AG20443 (cell line): ENCODE measurements around the gene CALD1.

ENCODE experiments used
- DNase-seq: peaks from one replicate; pipeline ENCODE4 v3.0.0; 2012; ENCODE audit warnings: low spot score, mixed read lengths

The CALD1 gene

DNA sequence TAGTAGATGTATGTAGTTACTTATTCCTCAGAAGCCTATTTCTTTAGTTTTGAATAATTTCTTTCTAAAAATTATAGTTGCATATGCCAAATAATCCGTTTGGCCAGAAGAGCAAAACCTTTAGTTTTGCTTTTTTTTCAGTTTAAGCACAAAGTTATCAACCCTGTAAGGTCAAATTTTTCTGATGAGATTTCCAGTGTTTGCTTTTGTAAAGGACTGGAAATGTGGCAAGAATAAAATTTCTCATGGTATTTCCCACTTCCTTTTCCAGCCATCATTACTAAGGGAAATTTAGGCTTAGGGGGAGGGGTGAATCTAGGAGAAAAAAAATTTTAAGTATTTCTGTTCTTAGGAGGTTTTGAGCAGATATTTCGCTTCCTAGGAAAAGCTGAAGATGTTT, 7.6 kb downstream of the CALD1 start:
- no peak for DNase-seq

DNA sequence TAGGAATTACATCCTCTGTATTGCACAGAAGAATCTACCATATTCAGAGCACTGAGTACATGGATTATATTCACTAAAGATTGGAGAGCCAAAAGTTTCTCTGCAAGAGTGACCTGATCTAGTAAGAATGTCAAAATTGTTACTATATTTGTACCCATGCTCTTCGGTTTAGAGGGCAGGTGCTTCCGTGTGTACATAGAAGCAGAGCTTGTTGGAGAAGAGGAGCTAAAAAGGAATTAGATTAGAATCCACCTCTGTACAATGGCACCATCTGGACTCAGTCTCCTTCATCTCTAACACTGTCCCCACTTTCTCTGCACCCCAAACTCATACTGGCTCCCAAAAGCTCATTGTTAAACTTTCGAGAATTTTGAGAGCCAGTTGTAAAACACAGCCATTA, 8.3 kb downstream of the CALD1 start:
- no peak for DNase-seq

DNA sequence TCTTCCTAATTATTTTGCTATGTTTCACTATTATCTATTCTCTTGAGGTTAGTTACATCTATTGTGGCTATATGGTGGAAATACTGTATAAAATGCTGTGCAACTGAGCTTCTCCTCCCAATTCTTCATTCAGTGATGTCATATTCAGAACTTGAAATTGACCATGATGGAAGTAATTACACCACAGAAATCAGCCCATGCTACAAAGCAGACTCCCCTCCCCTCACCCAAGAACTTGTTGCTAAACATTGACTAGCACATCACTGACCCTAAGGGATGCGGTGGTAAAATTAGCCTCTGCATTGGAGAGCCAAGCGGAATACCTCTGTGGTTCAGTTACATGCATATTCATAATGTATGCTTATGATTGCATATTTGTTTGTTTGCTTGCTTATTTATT, 8.8 kb downstream of the CALD1 start:
- DNase-seq = no peak

DNA sequence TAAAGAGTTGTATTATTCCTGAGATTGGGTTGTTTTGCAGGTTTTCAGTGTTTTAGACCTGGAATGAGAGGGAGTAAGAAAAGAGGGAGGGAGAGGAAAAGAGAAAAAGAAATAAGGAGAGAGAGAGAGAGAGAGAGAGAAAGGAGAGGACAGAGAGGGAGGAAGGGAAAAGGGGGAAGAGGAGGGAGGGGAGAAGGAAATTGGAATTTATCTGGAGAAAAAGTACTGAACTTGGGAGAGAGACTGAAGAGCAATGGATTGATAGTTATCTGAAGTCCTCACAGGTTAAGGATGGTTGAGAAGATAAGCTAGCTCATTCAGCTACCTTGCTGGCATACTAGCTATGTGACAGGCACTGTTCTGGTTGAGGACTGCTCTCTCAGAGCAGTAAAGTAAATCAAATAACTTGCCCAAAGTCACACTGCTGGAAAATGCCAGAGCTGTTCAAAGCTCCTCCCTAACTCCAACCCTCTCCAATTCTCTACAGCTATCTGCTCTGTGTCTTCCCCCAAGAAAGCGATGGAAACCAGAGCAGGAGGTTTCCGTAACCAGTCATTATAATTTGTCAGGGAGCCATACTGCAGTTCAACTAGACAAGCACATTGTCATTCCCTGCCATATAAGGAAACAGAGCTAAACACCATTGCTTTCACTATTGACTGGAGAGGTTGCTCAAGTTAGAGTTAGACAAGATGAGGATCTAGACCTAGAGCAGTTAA, 10.7 kb downstream of the CALD1 start:
- peak; percentile 42 for DNase-seq

DNA sequence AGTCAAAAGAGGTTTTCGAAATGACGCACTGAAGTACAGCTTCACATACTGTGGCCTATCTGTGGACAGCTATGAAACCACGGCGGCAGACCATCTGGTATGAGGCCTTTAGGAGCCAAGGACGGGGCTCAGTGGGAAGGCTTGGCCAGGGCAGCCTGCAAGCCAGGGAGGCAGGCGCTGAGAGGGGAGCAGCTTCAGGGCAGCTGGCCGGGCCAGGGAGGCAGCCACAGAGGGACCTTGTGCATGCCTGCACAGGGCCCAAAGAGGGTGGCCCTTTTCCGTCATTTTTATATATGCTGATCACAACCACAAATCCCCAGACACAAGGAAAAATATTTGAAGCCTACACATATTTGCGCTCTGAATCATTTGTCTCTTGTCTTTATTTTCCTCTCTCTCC, 13.5 kb downstream of the CALD1 start:
- DNase-seq = no peak

DNA sequence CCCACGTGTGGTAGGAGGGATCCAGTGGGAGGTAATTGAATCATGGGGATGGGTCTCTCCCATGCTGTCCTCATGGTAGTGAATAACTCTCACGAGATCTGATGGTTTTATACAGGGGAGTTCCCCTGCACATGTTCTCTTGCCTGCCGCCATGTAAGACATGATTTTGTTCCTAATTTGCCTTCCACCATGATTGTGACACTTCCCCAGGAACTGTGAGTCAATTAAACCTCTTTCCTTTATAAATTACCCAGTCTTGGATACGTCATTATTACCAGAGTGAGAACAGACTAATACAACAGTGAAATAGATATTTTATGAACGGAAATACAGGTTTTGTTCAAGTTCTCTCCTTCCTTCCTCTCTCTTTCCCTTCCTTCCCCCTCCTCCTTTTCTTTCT, 15.8 kb downstream of the CALD1 start:
- DNase-seq = no peak

DNA sequence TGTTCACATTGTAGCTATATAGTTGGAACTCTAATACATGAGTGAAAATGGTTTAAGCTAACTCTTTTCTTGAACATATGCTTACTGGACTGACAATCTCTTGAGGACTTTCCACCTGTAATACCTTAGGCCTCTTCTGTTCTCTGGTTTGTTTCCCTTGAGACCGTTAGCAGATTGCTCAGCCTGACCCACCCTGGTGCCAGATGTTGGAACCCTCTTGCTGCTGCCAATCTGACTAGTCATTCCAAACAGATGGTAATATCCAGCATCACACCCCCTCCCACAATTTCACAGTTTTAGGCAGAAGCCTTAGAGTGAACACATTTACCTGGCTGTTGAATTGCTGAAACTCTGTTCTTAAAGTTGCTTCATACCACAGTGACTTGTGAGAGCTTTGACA, 18.7 kb downstream of the CALD1 start:
- DNase-seq = no peak

DNA sequence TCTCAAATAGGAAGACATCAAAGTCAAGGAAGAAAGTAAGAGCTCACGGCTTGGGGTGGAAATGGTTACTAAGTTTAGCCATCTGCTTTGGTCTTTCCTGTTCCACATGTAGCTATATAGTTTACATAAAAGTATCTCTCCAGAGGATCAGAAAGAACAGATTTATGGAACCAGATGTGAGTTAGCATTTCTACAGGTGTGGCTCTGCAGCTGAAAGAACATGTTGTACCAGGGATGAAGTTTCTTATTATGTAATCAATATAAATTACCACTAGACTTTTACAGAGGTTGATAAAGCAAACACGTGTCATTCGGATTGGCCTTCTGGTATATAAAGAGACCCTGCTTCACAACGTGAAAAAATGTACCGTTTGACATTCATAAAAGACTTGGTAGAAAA, 19.9 kb downstream of the CALD1 start:
- DNase-seq = no peak

DNA sequence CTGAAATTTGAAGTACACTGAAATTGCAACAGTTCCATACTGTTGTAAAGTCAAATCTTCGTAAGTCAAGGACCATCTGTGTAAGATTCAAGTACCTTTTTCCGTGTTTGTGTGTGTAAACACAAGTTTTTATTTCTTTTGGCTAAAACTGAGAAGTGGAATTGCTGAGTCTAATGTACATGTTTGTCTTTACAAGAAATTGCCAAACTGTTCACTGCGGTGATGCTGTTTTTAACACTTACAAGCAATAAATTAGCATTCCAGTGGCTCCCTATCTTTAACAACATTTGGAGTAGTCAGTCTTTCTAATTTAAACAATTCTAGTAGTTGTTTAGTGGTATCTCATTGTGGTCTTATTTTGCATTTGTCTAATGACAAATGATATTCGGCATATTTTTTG, 23.3 kb downstream of the CALD1 start:
- no peak for DNase-seq

DNA sequence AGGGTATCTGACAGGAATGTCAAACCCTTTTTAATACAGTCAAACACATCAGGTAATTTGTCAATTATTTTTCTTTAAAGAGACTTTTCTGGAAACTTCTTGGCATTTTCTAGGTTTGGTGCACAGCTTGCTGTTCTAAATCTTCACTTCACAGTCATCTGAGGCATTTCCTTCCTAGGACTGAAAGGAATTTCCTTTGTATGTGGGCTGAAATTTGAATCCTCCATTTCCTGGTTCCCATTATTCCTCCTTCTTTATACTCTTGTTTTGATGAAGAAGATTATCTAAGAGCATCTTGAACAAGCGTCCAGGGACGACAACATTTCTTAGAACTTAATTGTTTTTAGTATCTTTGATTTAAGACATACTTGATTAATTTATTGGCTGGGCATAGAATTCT, 24.9 kb downstream of the CALD1 start:
- DNase-seq = peak; percentile 43

DNA sequence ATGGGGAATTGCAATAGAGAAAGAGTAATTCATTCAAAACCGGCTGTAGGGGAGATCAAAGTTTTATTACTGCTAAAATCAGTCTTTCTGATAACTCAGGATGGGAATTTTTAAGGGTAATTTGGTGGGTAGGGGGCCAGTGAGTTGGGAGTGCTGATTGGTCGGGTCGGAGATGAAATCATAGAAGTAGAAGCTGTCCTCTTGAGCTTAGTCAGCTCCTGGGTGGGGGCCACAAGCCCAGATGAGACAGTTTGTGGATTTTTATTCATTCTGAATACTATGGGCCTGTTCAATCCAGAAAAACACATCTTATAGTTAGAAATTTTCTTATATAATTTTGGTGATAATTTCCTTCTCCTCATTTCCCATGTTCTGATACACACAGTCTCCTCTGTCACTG, 25.4 kb downstream of the CALD1 start:
- no peak for DNase-seq

DNA sequence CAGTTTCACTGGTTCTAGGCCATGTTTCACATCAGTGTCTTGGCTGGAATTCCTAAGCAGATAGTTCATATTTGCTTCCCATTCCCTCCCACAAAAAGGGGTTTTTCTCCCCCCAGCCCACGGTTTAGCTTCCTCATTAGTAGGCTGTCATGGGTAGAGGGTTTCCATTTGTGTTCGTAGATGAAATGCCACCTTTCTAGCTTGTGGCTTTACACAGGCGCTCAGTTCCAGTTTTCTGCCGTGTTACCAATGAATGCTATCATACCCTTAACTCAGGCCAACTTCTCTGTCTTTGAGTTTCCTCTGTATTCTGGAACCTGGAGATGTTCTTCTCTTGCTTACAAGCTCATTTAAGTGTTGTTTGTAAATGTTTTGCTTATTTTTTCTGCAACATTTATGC, 26.8 kb downstream of the CALD1 start:
- no peak for DNase-seq

DNA sequence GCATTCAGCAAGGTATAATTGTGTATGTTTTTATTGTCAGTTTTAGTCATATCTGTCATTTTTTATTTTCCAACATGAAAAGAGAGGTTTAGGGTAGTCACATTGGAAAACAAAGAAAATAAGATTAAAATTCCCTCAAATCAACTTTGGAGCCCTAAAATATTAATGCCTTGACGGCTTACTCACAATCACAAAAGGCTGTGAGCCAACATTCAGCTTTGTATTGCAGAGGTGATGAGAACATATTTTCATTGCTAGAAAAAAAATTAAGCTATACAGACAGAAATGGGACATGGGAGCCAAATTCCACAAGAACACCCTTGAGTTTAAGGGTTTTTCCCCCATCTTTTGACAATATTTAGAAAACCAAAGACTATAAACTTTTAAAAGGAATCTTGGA, 30.2 kb downstream of the CALD1 start:
- DNase-seq = no peak

DNA sequence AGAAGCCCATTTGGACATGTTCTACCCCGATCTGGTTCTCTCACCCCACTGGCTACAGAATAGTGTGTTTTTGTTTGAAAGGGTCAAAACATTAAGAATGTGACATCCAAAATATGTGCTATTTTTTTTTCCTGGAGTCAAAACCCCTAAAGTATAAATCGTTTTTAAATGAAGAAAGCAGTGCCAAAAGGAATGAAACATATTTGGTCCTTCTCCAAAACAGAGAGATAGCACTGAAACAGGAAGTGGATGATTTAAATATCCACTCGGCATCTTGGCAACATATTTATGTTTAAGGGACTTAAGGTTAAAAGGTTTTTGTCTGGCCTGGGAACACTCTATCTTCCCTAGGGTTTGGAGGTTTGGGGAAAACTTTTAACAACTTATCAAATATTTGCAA, 32.3 kb downstream of the CALD1 start:
- DNase-seq = no peak

DNA sequence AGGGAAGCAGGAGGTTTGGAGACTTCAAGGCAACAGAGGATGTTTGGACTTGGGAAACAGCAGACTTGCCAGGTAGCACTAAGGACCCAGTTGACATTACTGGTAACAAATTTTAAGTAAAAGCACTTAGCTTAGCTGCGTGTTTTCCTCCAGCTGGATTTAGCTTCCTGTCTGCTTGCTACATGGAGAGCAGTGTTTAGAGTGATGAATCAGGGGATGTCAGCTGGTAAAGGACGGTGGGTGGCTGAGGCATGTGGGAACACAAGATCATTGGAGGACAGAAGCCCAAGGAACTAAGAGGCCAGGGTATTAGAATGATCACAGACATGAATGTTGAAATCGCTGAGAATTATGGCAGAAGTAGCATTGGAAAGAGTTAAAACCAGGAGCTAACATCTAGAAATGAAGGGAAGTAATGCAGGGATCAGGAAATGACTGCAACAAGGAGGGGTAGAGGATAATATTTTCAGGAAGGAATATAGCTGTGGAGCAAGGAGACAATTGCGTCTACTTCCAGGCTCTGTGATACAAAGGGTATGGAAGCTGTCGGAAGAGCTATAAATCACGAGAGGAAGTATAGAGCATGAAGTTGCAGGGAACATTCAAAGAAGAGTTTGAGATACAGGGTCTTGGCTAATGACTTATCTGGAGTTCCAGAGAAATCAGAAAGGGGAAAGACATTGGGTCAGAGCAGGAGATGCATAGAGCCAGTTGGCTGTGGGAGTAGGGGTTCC, 34.4 kb downstream of the CALD1 start:
- no peak for DNase-seq

DNA sequence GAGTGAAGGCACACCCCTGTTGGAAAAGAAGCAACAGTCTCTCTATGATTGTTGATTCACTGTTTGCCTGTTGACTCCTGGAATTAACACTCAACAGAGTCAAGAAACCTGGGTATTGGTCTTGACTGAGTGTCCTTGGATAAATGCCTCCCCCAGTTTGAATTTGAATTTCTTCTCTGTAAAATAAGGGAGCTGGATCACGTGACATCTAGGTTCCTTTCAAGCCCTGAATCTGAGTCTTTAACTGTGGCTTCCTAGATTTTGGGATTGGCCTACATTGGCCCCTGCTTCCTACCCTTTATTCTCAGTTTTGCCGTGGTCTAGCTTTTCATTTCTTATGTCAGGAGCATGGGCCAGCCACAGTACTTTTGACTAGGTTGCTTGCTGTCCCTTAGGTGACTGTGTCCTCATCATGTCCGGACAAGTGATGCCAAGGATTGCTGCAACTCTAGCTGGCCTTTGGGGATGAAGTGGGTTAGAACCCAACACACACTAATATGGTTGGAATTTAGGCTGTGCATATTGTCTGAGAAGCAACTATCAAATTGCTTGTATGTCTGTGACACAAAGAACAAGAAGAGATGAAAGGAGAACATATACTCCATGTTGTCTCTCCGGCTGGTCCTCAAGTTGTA, 35.4 kb downstream of the CALD1 start:
- DNase-seq = no peak

DNA sequence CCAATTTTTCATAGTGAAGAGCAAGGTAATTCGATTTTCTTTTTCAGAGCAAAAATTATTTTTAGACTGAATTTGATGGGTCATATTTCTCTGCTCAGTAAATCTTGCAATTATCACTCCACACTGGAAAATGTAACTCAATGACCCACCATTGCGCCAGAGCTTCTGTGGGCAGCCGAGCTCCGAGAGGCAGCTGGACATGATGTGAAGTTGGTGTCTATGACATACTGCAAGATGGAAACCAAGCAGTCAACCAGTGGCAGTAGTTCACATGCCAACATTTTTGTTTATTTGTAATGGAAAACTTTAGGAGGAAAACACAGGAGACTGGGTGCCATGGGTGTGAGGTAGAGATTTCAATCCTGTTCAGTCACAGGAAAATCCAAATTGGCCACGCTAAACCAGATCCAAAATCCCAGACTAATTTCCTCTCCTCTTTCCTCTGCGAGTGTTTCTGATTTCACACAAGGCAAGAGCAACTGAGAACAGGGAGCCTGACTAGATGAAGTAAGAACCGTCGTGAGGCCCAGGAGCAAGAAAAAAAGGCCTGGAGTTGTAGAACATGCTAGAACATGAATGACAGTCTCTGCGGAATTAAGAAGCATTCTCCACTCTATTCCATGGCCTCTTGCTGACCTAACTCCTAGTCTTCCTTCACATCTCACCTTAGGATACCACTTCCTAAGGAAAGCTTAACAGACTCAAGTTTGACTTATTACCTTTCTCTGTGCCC, 39.3 kb downstream of the CALD1 start:
- no peak for DNase-seq

DNA sequence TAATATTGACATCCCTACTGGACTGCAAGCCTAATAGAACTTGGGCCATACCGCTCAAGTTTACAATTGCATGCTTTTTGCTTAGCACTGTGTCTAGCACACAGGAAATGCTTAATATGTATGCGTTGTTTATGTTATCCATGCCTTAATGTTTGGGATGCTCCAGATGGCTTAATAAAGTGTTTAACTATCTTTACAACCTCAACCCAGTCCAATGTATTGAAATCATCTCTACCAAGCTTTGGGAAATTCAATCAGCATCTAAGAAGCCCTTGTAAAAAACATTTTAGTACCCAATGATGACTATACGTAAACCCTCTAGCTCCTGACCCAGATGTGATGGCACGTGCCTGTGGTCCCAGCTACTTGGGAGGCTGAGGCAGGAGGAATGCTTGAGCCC, 40.0 kb downstream of the CALD1 start:
- DNase-seq = no peak

DNA sequence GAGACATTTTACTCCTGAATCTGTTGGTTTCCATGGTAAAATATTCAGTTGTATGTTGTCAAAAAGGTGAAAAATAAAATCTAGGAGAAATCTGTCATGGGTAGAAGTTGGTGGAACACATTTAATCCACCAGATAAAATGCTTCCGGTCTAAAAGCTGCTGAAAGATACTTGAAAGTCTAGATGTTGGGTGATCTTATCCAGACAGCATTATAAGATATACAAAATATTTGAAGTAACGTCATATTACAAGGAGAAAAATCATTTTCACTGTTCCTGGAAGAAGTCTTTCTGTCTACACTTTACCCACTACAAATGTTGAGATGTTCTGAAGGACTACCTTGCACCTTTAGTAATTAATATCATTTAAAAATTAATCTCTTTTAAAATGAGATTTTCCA, 40.9 kb downstream of the CALD1 start:
- no peak for DNase-seq

DNA sequence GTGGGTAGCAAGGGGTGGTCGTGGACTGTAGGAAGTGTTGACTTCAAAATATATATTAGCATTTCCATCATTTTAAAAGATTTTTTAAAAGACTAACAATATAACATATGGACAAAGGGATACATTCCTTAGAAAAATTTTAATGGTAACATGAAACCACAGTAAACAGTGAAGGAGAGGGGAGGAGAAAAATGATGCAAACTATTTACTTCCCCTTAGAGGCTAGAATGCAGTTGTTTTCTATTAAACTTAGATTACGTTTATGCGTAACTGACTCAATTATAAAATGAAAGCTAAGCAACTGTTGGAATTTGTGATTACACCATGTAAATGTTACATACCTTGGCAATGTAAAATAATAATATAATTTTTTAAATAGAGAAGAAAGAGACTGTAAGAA, 41.3 kb downstream of the CALD1 start:
- no peak for DNase-seq

DNA sequence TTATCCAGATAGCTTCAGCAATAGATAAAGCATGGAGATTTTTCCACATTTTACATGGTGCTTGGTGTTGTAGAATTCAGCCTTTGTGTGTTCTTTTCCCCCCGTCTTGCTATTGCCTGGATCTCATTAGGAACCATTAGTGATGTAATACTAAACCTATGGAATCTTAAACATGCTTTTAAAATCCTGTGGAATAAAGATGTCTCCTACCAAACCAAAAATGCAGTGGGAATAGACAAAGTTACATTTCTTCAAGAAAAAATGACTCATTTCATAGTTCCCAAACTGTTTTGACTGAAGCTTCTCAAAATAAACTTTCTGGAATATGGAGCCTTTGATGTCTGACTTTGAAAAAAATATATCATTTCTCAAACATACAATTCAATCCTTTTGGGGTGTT, 44.0 kb downstream of the CALD1 start:
- DNase-seq = no peak

DNA sequence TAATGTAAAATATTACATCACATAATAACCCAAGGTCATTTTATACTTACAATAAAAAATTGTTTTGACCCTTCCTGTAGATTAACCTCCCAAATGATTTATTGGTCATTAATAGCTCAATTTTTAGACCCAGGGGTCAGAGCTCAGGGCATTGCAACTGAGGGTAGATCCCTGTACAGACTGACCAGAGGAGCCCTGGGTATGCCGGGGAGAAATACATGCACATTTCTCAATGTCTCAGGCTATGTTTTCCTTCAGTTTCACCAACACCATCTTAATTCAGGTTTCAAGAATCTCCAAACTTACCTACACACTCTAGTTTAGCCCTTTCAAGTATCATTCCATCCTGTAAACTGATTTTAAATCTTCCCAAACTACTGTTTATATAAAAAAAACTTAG, 46.2 kb downstream of the CALD1 start:
- no peak for DNase-seq

DNA sequence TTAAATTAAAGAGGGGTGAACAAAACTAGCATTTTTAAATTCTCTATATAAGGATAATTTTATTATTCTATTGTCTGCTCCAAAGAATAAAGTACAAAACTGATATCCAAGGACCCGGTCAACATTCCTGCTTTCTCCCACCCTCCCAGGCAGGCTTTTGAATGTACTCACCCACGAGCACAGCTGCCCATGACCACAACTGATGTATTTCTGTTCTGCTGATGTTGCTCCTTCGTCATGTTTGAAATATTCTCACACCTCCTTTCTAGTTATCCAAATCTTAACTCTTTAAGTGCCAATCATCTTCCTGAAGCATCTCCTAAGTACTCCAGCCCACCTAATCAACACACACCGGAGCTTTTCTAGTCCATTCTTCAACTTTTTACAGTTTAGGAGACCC, 46.7 kb downstream of the CALD1 start:
- DNase-seq = peak; percentile 58
